Jurkat, Clone E6-1 (cell line): ENCODE measurements around the gene DLX4.

ENCODE experiments used
- DNase-seq: peaks from one replicate; pipeline ENCODE4 v3.0.0-alpha.2; 2011; ENCODE audit warnings: low read depth, low spot score
- H3K4me3 ChIP-seq: 2 replicates; pipeline ENCODE4 v1.5.1; 2011; ENCODE audit warnings: mild to moderate bottlenecking, low read length, control low read depth, moderate library complexity

DLX4 gene

GRCh38 chr17:49995055-49995738, 26.2 kb downstream of the DLX4 start, which contains the start of gene DLX3:
Gene DLX3 (minus strand): TSS chr17:49995224. CDS start chr17:49994998, 226 bp downstream.
- no peak for DNase-seq
- peak within 1 kb of the TSS; percentile 35; the same call in 1 of the 2 replicates for H3K4me3 ChIP-seq

- no peak overlapping the region for H3K4me3 ChIP-seq
- no peak for DNase-seq
Measured at GRCh38 chr17:49996121-49996494, 27.1 kb downstream of the DLX4 start.

GRCh38 chr17:49996495-49997300, 27.7 kb downstream of the DLX4 start:
- no peak for DNase-seq
- H3K4me3 ChIP-seq, result peak overlapping the region; percentile 44

- no peak for DNase-seq
- no peak overlapping the region; the same call in 1 of the 2 replicates for H3K4me3 ChIP-seq
Measured at GRCh38 chr17:49997301-49997650, 28.3 kb downstream of the DLX4 start.

GRCh38 chr17:49997773-49998703, 29.0 kb downstream of the DLX4 start:
- peak; percentile 83 for DNase-seq
- no peak overlapping the region for H3K4me3 ChIP-seq

- DNase-seq, result no peak
- no peak overlapping the region for H3K4me3 ChIP-seq
Measured at GRCh38 chr17:49998836-49999511, 30.0 kb downstream of the DLX4 start.

GRCh38 chr17:50003911-50004310, 34.9 kb downstream of the DLX4 start:
- DNase-seq, result no peak
- no peak overlapping the region for H3K4me3 ChIP-seq

- no peak overlapping the region for H3K4me3 ChIP-seq
- DNase-seq, result no peak
Measured at GRCh38 chr17:50009282-50009681, 40.3 kb downstream of the DLX4 start.

- DNase-seq, result no peak
- H3K4me3 ChIP-seq, result no peak overlapping the region
Measured at GRCh38 chr17:50013079-50013478, 44.1 kb downstream of the DLX4 start.

- no peak overlapping the region for H3K4me3 ChIP-seq
- no peak for DNase-seq
Measured at GRCh38 chr17:50014471-50015088, 45.6 kb downstream of the DLX4 start.

- H3K4me3 ChIP-seq, result no peak overlapping the region
- no peak for DNase-seq
Measured at GRCh38 chr17:50015146-50015545, 46.2 kb downstream of the DLX4 start.

GRCh38 chr17:50018909-50019308, 49.9 kb downstream of the DLX4 start:
- H3K4me3 ChIP-seq, result no peak overlapping the region
- DNase-seq, result no peak

- DNase-seq, result no peak
- no peak overlapping the region for H3K4me3 ChIP-seq
Measured at GRCh38 chr17:50020841-50021599, 52.0 kb downstream of the DLX4 start.

GRCh38 chr17:50021681-50022370, 52.8 kb downstream of the DLX4 start:
- DNase-seq, result no peak
- no peak overlapping the region for H3K4me3 ChIP-seq

GRCh38 chr17:50022463-50023130, 53.6 kb downstream of the DLX4 start:
- DNase-seq, result no peak
- H3K4me3 ChIP-seq, result no peak overlapping the region

- DNase-seq, result no peak
- H3K4me3 ChIP-seq, result no peak overlapping the region
Measured at GRCh38 chr17:50023520-50023919, 54.5 kb downstream of the DLX4 start.
